ENCODE measurements around the gene CAPN2. TPM values are rescaled to one million over a fixed set of nuclear protein-coding genes. Genes with fewer than 3 reads are reported as not detected.

CAPN2 gene
- polyA plus RNA-seq, 3 donors: 127 to 186 (median 182) TPM

GRCh38 chr1:223725578-223725977 lies 13.2 kb downstream of the CAPN2 start:
- H2AFZ ChIP-seq (ENCODE audit: insufficient read depth, low read depth, low read length, poor library complexity, severe bottlenecking): no peak overlapping the region
- peaks cover 71 to 79% of the 10 kb centered on the region in 2 donors for H3K36me3 Mint-ChIP-seq
- TF ChIP-seq CTCF (IDR thresholded peaks at IDR 0.05): no peak
- peaks cover 69% of the 10 kb centered on the region for H3K4me1 Mint-ChIP-seq
- H3K9me3 Mint-ChIP-seq: no peaks in the 10 kb centered on the region
- H3K27ac ChIP-seq (ENCODE audit: low read depth in 1 of 2, low read length in 2 of 2): peak overlapping the region; percentile 96 to 99
- peaks cover 94% of the 10 kb centered on the region for H3K79me2 ChIP-seq (ENCODE audit: insufficient read depth, low read length)
- H3K27ac Mint-ChIP-seq: peak overlapping the region; percentile 89 to 100 (median 98)
- peak overlapping the region in 1 of 3 experiments; percentile 43 for H3K4me3 ChIP-seq (replicated peaks in 1 of 3; ENCODE audit: low read depth in 2 of 3, low read length in 3 of 3)
- intact Hi-C loops (cut with micrococcal nuclease): no loop called here
- peaks cover 26 to 70% of the 10 kb centered on the region in 2 donors for H3K36me3 ChIP-seq (replicated peaks in 1 of 2; ENCODE audit: control insufficient read depth in 1 of 2, insufficient read depth in 2 of 2, low read length in 2 of 2)
- H3K9me3 ChIP-seq (replicated peaks in 1 of 2; ENCODE audit: control insufficient read depth in 1 of 2, insufficient read depth in 1 of 2, low read length in 2 of 2): no peaks in the 10 kb centered on the region
- H3K4me3 Mint-ChIP-seq: no peak overlapping the region
- peaks cover 0 to 3% (median 0%) of the 10 kb centered on the region in 3 donors for H3K27me3 Mint-ChIP-seq (ENCODE audit: low read depth in 3 of 3)
- WGBS (ENCODE audit: insufficient coverage): 97% methylated on average over 7 of the region's 8 CpGs
- DNase-seq: no peak
- peaks cover 44% of the 10 kb centered on the region for H4K20me1 ChIP-seq (ENCODE audit: insufficient read depth, low read length)
- peaks cover 55 to 71% of the 10 kb centered on the region in 2 donors for H3K4me1 ChIP-seq (ENCODE audit: control insufficient read depth in 1 of 2, insufficient read depth in 2 of 2, low read length in 2 of 2)
- H3K27me3 ChIP-seq (ENCODE audit: control insufficient read depth in 2 of 2, insufficient read depth in 2 of 2, low read length in 2 of 2): no peaks in the 10 kb centered on the region
- no peak overlapping the region for H3K9ac ChIP-seq (ENCODE audit: insufficient read depth, low read length, poor library complexity, severe bottlenecking)
- H3K4me2 ChIP-seq (replicated peaks; ENCODE audit: extremely low read depth, low read length, poor library complexity, severe bottlenecking): no peak overlapping the region

- intact Hi-C loops (cut with micrococcal nuclease): loop anchor here in 1 of 2 donors (2.0 kb wide), 1 partner anchor 14 kb away; the partner anchor contains the start of gene CAPN2
- Histone ChIP-seq H2AFZ (ENCODE audit: insufficient read depth, low read depth, low read length, poor library complexity, severe bottlenecking) (no peak overlapping the region), H3K36me3 (replicated peaks in 1 of 2; ENCODE audit: control insufficient read depth in 1 of 2, insufficient read depth in 2 of 2, low read length in 2 of 2) (peaks cover 20 to 67% of the 10 kb centered on the region in 2 donors), H3K4me2 (replicated peaks; ENCODE audit: extremely low read depth, low read length, poor library complexity, severe bottlenecking) (peak overlapping the region; percentile 60), H3K79me2 (ENCODE audit: insufficient read depth, low read length) (peaks cover 94% of the 10 kb centered on the region), H3K4me3 (replicated peaks in 1 of 3; ENCODE audit: low read depth in 2 of 3, low read length in 3 of 3) (peak overlapping the region in 1 of 3 experiments; percentile 43), H3K27me3 (ENCODE audit: control insufficient read depth in 2 of 2, insufficient read depth in 2 of 2, low read length in 2 of 2) (no peaks in the 10 kb centered on the region), H3K27ac (ENCODE audit: low read depth in 1 of 2, low read length in 2 of 2) (peak overlapping the region; percentile 96 to 99), H3K9ac (ENCODE audit: insufficient read depth, low read length, poor library complexity, severe bottlenecking) (peak overlapping the region; percentile 67), H3K4me1 (ENCODE audit: control insufficient read depth in 1 of 2, insufficient read depth in 2 of 2, low read length in 2 of 2) (peaks cover 48 to 72% of the 10 kb centered on the region in 2 donors), H3K9me3 (replicated peaks in 1 of 2; ENCODE audit: control insufficient read depth in 1 of 2, insufficient read depth in 1 of 2, low read length in 2 of 2) (no peaks in the 10 kb centered on the region), H4K20me1 (ENCODE audit: insufficient read depth, low read length) (peaks cover 52% of the 10 kb centered on the region)
- H3K27ac Mint-ChIP-seq: peak overlapping the region; percentile 89 to 100 (median 98)
- peak overlapping the region; percentile 78 to 86 for H3K4me3 Mint-ChIP-seq
- H3K36me3 Mint-ChIP-seq: peaks cover 69 to 79% of the 10 kb centered on the region in 2 donors
- peaks cover 0 to 3% (median 0%) of the 10 kb centered on the region in 3 donors for H3K27me3 Mint-ChIP-seq (ENCODE audit: low read depth in 3 of 3)
- no peaks in the 10 kb centered on the region for H3K9me3 Mint-ChIP-seq
- 33% methylated on average over 3 of the region's 9 CpGs for WGBS (ENCODE audit: insufficient coverage)
- peak; percentile 99 to 100 (median 99) for DNase-seq
- peaks cover 70% of the 10 kb centered on the region for H3K4me1 Mint-ChIP-seq
- TF ChIP-seq CTCF (IDR thresholded peaks at IDR 0.05): no peak
Measured at GRCh38 chr1:223726380-223727001, 14.2 kb downstream of the CAPN2 start.

All from CD14-positive monocyte (primary cell).